ENCODE data around the gene GFOD1.

GFOD1 gene

DNA sequence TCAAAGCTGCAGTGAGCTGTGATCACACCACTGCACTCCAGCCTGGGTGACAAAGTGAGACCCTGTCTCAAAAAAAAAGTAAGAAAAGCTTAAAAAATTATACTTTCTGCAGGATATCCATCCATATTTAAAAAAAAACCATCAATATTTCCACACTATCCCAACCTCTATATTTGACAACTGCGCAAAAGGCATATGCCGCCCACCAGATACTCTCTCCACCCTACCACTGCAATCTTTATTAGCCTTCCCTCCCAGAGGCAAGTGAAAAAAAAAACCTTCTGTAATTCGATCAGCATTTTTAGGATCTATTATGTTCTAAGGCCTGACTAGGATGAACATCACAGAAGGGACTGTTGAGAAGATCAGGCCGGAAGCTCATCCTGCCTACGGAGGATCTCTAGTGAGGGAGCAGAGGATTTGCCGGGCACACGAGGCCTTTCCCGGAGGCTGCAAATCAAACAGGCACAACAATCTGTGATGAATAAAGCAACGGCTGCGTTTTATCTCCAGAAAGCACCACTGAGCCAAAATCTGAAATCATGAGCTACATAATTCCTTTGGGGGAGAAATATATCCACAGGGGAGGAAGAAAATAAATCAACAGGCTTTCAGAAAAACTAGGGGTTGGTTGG lies 65.9 kb downstream of the GFOD1 start:
- DNase-seq = no peak

DNA sequence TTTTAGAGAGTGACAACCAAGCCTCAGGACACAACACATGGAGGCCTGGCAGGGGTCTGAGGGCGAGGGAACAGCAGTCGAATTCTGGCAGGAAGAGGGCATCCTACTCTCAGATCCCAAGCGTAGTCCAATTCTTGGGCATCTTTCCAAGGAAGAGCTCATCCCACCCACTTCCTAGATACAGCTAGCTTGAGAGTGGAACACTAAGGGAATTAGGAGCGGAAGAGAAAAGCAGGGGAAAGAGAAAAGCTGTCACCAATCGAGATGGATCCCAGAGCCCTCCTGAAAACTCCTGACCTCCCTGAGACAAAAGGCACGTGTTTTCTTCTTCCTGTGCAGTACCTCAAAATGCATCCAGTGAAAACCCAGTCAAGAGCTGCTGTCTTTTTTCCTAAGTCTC lies 67.1 kb downstream of the GFOD1 start:
- no peak for DNase-seq

DNA sequence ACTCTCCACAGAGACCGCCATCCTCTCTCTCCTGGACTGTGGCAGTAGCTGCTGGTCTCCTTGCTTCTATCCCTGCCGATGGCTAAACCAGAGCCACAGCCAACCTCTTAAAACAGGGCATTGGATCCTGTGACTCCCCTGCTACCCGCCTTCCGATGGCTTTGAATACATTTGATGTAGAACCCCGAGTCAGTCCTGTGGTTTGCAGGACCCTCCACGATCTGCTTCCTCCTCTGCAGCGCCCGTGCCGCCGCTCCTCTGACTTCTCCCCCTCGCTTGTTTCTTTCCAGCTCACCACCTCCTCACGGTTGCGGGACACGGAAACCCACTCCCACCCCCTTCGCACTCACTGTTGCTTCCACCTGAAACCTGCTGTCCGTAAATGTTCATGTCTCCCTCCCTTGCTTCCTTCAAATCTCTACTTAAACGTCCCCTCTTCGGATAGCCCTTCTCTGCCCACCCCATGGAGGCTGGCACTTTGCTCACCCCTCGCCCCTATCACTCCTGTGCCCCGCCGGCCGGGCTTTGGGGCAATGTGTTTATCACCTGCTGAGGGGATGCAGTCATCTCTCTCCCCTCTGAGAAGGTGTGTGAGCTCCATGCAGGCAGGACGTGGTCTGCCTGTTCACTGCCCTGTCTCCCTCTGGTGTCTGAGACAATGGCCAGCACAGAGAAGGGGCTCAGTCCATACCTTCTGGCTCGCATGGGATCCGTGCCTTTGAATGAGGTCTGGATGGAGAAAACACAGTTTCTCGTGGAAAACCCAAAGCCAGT lies 67.8 kb downstream of the GFOD1 start:
- no peak for DNase-seq

DNA sequence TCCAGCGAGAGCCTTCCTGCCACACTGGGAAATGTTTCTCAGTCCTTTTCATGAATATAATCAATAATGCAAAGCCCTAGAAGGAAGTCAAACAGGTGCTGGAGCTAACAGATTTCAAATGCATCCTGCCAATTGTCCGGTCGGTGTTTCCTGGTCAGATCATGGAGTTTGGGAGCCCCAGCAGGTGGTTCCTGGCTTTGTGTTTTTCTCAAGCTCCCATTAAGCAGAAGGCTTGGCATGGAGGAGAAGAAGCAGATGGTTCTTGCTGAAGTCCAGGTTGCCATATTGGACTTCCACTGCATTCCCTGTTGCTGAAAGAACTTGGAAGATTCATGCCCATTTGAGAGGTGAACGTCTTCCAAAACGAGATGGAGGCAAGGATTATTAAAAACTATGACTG lies 68.6 kb downstream of the GFOD1 start:
- DNase-seq = no peak

DNA sequence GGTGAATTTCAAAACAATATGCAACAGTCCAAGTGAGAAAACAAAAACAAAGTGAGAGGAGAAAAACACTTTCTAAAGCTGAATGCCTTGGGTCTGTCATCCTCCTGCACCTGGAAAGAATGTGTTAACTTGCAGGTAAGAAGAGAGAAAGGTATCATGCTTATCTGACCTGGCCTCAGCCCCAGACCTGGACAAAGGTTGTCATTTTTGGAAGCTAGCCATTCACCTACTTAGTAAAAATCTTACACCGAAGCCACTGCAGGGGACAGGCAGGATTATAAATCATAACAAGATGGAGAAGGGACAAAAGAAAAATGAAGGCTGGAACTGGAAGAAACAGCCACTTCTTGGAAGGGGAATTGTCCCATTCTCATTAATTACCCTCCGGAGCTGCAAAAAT lies 69.4 kb downstream of the GFOD1 start:
- no peak for DNase-seq

DNA sequence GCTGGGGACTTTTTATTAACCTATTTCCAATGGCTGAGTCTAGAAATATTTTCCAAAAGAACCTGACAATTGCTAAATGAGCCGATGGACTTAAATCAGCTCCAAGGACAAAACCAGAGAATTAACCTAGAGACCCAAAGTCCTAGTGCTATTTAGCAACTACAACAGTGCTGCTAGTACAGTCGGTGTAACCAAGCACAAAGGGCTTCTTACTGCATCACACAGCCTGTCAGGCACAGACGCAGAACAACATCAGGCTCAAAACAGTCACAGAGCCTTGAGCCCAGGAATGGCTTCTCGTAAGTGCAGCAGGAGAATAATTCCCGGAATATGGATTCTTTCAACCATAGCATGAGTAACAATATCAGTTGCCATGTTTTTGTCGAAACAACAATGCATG lies 70.0 kb downstream of the GFOD1 start:
- DNase-seq = no peak

DNA sequence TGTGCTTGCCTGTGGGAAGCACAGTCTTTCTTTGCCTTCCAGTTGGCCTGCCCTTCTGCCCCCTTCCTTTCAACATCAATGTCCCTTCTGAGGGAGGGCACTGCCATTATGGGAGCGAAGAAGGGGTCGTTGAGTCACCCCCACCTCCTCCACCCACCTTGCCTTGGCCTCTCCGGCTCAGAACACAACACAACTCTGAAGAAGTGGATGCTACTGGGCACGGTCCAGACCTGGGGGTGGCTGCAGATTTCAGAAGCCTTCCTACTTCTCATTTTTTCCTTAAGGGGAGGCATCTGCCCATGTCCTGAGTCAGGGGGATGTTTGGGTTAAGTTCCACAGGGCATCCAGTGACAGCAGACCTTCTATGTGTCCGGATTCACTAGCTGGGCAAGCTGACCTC lies 72.1 kb downstream of the GFOD1 start:
- no peak for DNase-seq

DNA sequence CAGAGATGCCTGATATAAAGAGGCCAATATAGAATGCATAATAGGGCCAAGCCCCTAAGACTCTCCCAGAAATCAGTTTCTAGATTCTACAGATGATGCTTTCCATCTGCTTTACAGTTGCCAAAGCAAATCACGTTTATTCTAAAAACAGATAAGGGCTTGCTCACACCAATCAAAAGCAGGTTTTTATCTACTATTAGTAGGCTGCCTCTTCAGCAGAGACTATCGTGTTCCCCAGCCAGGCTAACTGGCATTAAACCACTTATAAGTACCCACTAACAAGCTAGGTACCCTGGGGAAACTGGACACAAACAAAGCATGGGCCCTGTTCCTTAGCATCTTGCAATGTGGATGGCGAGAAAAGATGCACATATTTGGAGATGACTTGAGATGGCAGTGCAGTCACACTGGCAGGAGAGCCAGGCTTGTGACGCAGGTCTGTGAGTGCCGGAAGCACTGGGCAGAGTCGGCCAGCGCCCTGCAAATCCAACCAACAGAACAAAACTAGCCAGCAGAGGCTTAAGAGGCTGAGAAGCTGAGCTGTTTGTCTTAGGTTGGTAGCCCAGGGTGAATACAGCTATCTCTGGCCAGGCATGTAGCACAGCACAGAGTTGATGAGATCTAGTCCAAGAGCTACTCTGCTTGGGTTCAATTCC lies 73.4 kb downstream of the GFOD1 start:
- DNase-seq = peak; percentile 44

DNA sequence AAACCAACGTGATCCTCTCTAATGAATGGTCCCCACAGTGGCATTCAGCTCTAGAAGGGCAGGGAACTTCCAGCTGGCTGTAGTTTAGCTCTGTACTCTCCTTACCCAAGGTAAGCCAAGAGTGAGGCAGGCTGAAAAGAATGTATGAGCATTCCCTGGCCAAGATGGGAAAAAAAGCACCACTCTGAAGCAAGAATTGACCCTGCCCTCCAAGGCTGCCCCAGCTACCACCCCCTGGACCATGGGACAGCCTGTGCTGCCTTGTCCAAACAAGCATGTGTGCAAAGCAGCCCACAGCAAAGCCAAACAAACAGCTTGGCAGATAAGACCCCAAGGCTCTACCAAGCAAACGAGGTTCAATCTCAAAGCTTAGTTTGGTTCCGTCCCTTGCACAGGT lies 73.9 kb downstream of the GFOD1 start:
- no peak for DNase-seq

DNA sequence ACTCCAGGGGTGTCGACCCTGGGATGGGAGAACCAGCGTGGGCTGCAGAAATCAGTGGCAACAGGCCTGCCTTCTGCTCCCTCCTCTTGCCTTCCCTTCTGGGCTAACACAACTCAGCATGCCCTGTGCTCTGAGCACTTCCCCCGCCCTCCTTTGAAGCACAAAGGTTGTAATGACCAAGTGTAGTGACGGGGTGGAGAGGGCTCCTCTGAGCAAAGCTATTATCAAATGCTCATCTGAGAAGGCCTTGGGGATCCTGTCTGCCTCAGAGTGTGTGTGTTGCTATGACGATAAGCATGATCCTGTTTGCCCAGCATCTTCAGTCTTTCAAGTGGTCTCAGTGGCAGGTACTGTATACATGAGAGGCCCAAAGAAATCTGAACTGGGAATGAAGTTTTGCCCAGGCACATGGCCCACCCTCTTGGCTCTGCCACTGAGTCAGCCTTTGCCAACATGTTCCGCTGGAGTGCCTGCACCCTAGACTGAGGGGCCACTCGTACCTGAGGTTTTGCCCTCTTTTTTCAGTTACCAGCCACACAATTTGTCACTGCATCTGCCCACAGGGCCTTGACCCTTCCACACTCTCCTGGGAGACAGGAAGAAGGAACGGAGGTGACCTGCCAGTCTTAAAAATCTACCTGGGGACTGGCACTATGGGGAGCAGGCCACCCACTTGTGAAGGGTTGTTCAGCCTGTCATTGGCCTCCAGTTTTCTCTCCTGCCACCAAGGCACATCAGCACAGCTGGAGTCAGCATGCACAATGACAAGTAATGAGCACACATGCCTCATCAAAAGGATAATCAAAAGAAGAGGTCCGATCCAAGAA lies 74.5 kb downstream of the GFOD1 start:
- DNase-seq = no peak

DNA sequence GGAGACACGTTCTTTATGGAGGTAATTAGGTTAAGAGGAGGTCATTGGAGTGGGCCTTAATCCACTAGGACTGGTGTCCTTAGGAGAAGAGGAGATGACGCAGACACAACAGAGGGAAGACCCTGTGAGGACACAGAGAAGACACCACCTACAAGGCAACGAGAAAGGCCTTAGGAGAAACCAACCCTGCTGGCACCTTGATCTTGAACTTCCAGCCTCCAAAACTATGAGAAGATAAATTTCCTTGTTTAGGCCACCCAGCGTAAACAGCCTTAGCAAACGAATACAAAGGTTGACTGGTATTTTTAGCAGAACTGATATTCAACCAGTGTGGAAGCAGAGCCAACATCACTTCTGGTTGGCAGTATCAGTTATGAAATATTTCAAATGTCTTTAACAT lies 75.2 kb downstream of the GFOD1 start:
- DNase-seq = no peak

DNA sequence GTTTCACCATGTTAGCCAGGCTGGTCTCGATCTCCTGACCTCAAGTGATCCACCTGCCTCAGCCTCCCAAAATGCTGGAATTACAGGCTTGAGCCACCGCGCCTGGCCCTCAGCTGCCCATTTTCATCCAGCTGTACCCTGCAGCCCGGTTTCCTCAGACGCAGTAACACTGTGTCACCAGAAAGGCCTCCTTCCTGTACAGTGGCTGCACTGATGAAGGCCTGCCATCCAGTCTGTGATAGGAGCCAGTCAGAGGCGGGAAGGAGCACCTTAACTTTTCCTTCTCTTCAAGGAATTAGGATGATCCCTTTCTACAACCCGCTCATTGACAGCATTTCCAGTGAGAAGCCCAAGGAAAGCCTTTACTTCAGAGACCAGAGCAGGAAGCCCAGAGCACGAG lies 75.9 kb downstream of the GFOD1 start:
- DNase-seq = no peak

DNA sequence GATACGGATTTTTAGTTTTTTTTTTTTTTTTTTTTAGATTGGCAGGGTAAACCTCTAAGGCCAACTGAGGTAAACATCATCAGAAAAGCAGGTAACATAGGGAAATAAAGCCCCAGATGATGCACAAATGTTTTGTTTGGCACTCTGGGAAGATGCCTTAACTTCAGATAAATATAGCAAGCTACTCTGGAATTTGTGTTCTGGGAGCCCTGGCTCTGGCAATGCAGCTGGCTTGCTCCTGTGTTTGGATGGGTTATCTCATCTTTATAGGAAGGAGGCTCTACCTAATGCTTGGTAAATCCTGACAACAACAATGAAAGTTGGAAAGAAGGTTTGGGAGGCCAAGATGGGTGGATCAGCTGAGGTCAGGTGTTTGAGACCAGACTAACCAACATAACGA lies 77.4 kb downstream of the GFOD1 start:
- DNase-seq = no peak

DNA sequence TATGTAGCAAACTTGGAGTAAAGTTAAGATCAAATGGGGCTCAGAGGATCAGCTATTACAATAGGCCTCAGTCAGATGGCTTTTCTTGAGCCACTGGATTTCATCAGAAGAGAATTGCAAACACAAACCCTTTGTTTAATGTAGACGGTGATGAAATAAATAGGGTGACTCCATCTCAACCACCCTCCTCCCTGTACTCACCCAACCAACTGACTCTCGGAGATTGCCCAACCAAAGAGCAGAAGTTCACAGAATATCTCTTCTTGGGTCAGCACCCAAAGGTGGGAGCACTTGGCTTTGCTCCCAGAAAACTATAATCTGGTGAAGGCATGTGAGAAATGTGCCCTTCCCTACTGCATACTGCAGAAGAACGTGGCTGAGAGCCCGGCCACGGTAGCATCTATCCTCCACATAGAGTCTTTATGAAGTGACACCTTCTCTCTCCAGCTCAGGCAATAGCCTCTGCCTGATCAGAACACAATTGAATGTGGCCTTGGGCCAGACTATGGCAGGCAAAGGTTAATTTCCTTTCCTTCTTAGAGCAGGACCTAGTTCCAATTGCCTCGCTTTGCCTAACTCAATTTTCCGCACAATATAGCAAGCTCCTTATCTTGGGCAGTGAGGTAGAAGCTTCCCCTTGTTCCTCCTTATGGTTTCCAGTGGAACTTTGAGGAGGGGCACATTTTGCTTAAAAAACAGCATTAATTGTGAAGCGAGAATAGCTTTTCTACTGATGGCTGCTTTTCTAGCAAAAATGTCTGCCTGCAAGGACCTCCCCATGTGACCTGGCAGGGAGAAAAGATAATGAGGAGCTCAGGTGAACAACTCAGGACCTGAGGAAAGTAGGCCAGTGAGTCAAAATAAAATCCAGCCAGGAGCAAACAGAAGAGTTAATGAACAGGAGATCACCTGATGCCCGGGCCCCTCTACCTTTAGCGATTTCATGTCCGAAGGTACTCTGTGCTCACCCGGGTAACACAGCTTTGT lies 79.4 kb downstream of the GFOD1 start:
- peak; percentile 38 for DNase-seq

DNA sequence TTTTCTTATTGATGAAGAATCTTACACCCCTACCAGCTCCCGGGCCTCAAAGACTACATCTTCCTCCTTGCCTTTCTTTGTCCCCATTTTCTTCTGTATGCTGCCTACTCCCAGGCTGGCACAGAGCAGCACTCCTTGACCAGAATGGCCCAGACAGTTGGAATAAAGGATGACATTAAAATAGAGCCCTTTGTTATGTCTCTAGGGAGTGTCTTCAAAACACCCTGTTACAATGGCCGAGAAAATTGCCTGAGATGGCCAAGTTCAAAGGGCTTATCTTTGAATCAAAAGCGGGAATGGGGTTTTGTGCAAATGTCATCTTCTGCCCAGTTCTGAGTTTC lies 80.1 kb downstream of the GFOD1 start:
- no peak for DNase-seq

DNA sequence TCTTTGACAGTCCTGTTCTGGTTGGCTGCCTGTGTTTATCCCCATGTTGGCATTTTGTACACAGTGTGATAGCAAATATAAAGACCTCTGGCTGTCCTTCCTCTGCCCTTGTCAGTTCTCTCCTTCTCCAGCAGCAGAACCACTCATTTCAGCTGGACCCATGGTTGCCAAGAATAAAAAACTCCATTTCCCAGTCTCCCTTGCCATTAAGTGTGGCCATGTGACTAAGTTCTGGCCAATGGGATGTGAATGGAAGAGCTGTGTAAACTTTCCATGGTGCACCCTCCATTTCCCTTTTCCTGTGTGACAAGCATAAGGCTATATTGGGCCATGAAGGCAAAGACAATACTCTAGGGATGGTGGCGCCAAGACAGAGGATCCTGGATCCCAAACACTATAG lies 80.6 kb downstream of the GFOD1 start:
- no peak for DNase-seq

DNA sequence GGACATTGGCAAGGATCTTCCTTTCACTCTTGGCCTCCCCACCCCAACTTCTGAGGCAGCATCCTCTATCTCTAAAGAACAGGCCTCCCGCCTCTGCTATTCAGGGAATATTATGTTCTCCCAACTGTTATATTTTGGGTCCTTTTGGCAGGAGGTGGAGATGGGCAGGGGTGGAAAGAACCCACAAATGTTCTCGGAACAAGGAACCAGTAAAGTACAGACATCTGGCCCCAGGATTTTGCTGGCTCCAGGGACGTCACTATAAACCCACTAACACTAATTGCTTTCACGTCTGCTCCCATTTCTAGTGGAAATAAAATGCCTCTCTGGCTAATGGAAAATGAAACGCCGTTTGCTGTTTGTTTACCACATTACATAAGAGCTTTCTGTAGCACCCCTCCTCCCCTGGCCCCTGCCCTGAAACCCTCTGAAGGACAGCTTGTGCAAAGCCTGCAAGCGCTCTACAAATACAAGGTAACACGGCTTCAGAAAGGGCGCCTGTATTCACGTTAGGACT lies 81.4 kb downstream of the GFOD1 start:
- DNase-seq = no peak

DNA sequence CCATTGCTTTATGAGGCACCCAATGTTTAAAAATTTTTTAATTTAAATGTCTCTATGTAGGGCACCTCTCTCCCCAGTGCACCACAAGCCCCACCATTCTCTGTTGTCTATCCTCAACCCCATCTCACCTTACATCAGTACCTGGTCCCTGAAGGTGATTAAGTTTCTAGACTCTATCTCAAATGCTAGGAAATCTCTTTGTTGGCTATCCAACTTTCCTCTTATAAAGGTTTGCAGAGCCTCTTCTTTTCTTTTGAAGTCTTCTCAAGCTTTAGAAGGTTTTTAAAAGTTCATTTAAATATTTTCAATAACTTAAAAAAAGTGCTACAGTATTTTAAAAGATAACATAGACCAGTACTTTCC lies 82.5 kb downstream of the GFOD1 start:
- no peak for DNase-seq

DNA sequence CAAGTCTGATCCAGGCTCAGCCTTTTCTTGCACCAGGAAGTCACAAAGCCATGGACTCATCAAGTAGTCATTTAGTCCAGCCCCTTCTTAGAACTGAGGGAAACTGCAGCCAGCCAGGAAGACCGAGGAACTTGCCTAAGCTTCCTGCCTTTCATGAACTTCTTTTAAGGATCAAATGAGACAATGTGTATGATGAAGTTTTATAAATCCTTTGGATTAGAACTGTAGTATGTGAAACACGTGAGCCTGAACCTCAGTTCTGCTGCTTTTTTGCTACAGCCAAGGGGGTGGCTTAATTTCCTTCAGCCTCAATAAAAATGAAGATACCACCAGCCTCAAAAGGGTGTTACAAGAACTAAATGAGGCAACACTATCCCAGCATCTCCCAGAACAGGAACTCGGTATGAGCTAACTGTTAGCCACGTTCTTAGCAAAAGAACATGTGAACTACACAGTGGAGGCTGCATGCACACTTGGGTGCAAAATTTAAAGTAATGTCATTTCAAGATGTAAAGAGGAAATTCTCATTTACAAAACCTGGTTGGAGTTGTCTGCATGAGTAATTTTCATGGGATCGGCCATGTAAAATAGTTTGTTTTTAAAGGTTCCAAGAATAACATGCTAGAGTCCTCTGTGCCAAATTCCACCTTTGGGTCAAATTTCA lies 83.0 kb downstream of the GFOD1 start:
- no peak for DNase-seq

DNA sequence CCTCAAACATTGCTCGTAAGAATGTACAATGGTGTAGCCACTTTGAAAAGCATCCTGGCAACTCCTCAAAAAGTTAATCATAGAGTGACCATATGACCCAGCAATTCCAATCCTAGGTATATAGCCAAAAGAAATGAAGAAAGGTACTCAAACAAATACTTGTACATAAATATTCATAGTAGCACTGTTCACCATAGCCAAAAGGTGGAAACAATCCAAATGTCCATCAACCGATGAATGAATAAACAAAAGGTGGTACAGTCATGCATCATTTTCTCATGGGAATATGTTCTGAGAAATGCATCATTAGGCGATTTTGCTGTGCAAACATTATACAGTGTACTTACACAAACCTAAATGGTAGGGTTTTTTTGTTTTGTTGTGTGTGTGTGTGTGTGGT lies 84.7 kb downstream of the GFOD1 start:
- no peak for DNase-seq

DNA sequence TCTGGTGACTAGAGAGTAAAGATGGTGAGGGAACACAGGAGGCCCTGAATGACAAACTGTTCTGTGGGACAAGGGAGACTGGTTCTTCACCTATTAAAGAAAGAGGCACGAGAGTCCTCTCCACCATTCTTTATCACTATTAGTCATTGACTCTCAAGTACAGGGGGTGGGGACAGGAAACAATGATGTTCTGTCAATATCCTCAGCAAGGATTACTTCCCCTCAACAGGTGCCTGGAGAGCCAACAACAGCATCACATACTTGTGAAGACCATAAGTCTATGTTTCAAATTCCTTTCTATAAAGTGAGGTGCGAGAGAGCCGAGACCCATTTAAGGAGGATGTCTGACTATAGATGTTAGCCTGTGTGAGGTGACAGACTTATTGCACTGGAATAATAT lies 86.6 kb downstream of the GFOD1 start:
- DNase-seq = no peak

Data from CD4-positive, alpha-beta T cell treated with Interleukin-15 for 1 hour (primary cell).